HepG2 (cell line): ENCODE results near the gene PPP1R9A.

Experiments used
- CEBPB ChIP-seq: IDR thresholded peaks from 2 replicates; pipeline ENCODE4 v1.6.1; 2011; ENCODE audit warnings: low read depth, low read length, improper control_type of control experiment, borderline replicate concordance
- ZBTB33 ChIP-seq: sonication (generic); formaldehyde crosslinking; IDR thresholded peaks from 2 replicates; pipeline ENCODE4 v1.4.0; 2020; ENCODE audit warnings: missing genetic modification reagents

- TF ChIP-seq CEBPB (no peak), ZBTB33 (CRISPR knock-in tag) (no peak)
These were observed 417.0 kb downstream of the PPP1R9A start, which contains the start of gene PON1 for GRCh38 chr7:95324431-95324830.
